HG03135 (cell line): ENCODE data around the gene MPST.

Experiments
- ATAC-seq: cut with Tn5 transposase; IDR thresholded peaks from one replicate; pipeline ENCODE4 v1.9.1; 2021; ENCODE audit warnings: mild to moderate bottlenecking, moderate library complexity; ENCODE audit not compliant: unreplicated experiment

Gene MPST

GRCh38 chr22:37043828-37044538 is 24.4 kb downstream of the MPST start:
- no peak for ATAC-seq

DNA sequence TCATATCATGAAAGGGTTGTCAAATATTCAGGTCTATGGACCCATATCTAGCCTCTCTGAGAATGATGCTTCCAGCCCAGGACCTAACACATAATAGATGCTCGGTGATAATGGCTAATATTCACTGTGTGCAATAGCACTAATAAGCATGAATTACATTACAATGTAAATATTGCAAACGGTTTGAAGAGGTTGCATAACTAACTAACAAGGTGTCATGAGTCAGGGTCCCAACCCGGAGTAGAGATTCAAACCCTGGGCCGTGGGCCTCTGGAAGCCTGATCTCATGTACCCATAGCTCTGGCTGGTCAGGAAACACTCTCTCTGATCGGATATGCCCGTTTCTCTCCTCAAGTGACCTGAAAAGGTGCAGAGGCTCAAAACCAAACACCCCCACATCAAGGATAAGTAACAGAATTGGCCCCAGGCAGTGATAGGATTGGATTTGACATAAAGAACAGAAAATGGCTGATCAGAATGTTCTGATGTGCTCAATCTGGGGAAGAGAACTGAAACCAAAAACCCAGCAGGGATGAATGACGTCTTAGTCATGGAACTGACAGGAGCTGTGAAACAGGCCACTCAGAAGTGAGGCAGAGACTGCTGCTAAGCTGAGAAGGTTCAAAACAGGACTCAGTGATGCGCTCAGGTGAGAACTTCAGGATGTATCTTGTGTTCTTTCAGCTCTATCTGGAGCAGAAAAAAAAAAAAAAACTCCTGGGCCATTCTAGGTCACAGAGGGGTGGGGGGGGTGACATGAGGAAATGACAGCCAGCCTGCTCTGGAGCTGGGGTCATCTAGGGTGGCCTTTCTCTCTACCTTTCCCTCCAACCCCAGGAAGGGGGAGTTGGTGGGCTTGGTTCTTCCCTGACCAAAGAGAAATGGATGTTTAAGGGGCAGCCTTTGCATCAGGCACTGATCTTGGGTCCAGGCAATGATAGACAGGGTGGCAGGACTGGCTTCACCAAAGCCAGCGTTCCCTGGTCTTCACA is 25.4 kb downstream of the MPST start:
- ATAC-seq, result no peak

DNA sequence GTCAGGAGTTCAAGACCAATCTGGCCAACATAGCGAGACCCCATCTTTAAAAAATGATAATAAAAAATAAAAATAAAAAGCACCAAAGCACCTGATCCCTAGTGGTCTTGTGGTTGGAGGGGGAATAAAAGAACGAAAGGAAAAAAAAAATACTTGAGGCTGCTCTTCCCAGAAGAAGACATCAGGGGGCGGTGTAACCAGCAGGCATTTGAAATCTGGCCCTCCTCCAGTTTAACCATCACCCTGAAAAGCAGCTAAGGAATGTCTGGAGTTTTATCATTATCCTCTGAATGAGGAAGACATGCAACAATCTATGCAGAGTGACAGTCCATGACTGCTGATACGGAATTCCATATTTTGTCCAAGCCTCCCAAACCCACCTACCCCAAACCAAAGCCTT is 26.4 kb downstream of the MPST start:
- ATAC-seq, result no peak

GRCh38 chr22:37046589-37046988 is 27.0 kb downstream of the MPST start:
- ATAC-seq, result no peak

- no peak for ATAC-seq
Observed at GRCh38 chr22:37047006-37047405, 27.5 kb downstream of the MPST start.

DNA sequence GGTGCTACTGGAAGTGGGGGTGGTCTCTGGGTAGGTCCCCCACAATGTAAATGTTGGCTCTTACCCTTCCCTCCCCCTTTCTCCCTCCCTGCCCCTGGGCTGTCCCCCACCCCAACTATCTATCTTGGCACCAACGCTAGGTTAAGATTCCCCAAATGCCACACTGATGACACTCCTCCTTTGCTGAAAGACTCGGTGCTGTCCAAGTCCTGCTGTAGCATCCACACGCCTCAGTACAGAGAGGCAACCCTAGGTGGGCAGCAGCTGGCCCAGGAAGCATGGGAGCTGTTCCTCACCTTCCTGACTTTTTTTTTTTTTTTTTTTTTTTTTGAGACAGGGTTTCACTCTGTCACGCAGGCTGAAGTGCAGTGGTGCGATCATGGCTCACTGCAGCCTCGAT is 28.6 kb downstream of the MPST start:
- no peak for ATAC-seq

DNA sequence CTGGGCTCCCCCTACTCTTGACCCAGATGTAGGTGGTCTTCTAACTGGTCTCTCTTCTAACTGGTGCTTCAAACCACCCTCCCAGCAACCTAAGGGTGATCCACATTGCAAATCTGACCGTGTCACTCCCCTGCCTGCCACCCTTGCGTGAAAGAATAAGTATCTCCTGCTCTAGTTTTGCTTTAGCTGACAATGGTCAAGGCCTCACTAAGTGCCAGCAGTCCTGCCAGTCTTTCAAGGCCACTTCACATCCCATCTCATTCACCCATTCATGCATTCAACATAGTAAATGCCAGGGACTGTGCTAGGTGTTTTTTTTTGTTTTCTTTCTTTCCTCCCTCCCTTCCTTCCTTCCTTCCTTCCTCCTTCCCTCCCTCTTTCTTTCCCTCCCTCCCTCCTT is 29.7 kb downstream of the MPST start:
- no peak for ATAC-seq

GRCh38 chr22:37050913-37051312 is 31.4 kb downstream of the MPST start:
- ATAC-seq, result no peak

DNA sequence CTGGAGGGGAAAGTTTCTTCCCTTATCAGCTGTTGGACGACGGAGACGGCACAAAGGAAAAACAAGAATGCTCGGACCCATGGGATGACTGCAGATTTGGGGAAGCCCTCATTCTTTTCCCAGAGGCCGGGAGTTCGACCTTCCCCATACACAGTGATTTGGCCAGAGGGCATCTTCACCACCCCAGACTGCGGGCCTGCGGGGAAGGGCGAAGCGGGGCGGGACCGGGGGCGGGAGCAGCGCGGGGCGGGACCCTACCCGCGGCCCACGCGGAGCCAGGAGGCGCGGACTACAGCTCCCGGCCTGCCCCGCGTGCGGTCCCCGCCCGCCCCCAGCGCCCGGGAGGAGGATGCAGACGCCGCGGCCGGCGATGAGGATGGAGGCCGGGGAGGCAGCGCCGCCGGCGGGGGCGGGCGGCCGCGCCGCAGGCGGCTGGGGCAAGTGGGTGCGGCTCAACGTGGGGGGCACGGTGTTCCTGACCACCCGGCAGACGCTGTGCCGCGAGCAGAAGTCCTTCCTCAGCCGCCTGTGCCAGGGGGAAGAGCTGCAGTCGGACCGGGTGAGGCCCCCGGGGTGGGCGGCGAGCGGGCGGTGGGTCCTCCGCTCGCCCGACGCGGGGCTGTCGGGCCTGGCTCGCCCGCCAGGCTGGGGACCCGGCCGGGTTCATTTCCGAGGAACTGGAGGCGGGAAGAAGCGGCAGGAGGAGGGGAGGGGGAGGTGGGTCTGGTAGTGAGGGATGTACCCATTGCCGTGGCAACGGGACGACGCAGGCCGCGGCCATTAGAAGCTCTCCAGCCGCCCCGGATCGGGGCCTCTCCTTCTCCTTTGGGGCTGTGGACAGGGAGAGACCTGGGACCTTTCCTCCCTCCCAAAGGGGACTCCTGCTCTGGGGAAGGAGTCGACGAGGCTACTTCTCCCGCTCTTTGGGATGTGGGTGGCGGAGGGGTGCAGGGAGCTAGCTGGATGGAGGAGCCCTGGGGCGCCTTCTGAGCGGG is 32.1 kb downstream of the MPST start, which contains the start of gene KCTD17:
KCTD17 (plus strand) TSS at position 352 of the 995 bp plus-strand sequence; CDS start at position 371, 19 bp downstream.
- ATAC-seq, result peak; percentile 77

DNA sequence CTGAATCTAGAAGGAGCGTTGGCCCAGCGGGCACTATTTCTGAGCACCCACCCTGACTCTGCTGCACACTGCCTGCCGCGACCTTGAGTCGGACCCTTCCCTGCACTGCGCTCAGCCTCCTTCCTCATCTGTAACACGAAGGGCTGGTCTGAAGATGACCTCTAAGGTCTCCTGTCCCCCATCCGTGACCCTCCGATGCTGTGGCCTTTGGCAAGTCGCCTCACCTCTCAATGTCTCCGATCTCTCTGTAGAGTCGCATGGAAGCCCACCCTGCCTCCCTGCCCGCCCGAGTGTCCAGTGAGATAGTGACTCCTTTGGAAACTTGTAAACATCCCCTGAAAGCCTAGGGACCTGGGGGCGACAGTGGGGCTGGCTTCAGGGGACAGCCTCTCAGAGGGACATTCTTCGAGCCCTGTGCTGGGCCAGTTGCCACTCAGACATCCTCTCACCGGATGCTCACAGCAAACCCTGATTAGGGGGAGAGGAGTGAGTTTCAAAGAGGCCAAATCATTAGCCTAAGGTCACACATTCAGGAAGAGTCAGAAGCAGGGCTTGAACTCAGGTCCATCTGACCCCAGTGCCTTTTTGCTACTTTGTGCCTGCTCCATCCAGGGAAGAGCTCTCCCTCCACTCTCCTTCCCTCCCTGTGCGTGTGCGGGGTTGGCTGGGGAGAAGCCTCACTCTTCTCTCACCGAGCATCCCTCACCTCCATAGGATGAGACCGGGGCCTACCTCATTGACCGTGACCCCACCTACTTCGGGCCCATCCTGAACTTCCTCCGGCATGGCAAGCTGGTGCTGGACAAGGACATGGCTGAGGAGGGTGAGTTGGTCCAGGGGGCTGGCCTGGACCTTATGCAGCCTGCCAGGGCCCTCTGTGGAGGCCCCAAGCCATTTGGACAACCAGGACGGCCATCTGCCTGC is 33.1 kb downstream of the MPST start:
- no peak for ATAC-seq

GRCh38 chr22:37053310-37054055 is 33.9 kb downstream of the MPST start:
- ATAC-seq, result no peak

- ATAC-seq, result no peak
Observed at GRCh38 chr22:37054056-37054395, 34.5 kb downstream of the MPST start.

GRCh38 chr22:37054600-37055365 is 35.2 kb downstream of the MPST start:
- ATAC-seq, result no peak

GRCh38 chr22:37056246-37056645 is 36.7 kb downstream of the MPST start:
- no peak for ATAC-seq

DNA sequence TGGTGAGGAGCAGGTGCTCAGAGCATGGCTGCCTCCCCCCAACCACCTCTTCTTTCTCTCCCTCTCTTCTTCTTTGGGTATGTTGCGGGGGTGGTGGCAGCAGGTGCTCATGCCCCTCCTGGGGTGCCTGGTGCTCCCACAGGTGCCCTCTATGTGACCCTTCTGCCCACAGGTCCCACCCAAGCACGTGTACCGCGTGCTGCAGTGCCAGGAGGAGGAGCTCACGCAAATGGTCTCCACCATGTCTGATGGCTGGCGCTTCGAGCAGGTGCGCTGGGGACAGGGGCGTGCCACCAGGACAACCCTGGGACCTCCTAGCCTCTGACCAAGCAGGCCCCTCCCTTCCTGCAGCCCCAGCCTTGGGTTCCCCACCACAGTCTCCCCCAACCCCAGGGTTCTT is 37.7 kb downstream of the MPST start:
- ATAC-seq, result no peak

DNA sequence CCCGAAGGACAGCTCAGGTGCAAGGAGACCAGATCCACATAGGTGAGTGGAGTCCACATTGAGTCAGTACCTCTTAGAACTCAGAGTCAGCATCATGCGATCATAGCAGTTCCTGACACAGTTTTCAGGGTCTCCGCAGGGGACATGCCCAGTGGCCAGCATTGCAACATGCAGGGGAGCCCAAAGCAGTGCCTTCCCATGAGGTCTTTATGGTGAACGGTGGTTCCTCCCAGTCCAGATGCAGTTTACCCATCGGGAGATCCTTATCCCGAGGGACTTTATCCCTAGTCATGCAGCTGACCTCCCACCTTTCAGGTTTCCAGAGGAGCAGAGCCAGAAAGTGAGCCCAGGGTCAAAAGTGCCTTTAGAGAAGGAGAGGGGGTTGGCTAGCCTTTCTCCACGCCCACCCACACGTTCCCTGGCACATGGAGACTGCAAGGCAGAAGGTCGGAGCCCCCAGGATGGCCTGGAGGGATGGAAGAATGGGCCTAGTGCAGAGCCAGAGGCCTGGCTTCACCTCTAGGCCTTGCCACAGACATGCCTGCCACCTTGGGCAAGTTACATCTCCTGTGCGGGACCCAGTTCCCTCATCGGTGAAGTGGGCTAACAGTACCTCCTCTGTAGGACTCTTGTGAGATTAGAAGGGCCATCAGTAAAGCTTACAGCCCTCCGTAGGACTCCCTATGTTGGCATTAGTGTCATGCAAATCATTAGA is 38.4 kb downstream of the MPST start:
- no peak for ATAC-seq

DNA sequence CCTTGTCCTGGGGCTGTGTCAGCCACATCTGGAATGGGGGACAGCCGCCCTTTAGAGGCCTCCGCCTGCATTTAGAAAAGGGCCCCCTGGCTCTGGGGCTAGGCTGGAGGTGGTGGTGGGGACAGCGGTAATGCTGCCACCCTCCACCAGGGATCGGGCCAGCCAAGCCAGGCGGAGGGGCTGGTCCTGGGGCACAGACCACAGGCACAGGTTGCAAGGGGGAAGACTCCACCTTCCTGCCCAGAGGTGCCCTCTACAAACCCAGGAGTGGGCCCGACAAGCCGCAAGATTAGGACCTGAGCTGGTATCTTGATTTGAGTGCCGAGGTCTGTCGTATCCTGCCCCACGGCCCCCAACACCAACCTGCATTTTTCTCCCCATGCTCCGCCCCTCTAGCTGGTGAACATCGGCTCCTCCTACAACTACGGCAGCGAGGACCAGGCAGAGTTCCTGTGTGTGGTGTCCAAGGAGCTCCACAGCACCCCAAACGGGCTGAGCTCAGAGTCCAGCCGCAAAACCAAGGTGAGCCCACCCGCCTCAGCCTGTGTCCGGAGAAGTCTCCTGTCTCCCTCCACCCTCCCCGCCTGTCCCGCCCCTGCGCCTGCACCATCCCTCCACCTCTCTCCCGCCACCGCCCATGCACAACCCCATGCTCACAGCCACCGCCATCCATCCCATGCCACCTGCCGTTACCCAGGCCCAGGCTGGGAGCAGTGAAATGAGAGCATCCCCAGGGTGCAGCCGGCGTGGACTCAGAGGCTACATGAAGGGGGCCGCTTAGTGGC is 39.6 kb downstream of the MPST start:
- ATAC-seq, result no peak
